ENCODE measurements around the gene PTH1R. TPM values are rescaled to one million over a fixed set of nuclear protein-coding genes. Genes with fewer than 3 reads are reported as not detected.
"Not testable (repeated sequence)": the region's sequence is repeated elsewhere in the genome, so short reads cannot be mapped to it uniquely, and the experiment has no call there.

The PTH1R gene
- total RNA-seq, 2 donors from 2014 or later = not detected

GRCh38 chr3:46908294-46908985 is 30.9 kb downstream of the PTH1R start:
- H3K9me3 Mint-ChIP-seq = no peaks in the 10 kb centered on the region
- no peak overlapping the region for H3K27ac Mint-ChIP-seq
- no peak for ATAC-seq
- DNase-seq (ENCODE audit: low spot score in 2 of 2) = no peak
- H3K36me3 Mint-ChIP-seq = no peaks in the 10 kb centered on the region

- DNase-seq (ENCODE audit: low spot score in 2 of 2) = no peak
- ATAC-seq = peak in 1 of 2 donors; percentile 3
- Mint-ChIP-seq H3K27ac (no peak overlapping the region), H3K36me3 (no peaks in the 10 kb centered on the region), H3K9me3 (no peaks in the 10 kb centered on the region)
These were observed 31.5 kb downstream of the PTH1R start for GRCh38 chr3:46908986-46909534.

GRCh38 chr3:46909535-46910161 is 32.1 kb downstream of the PTH1R start:
- H3K36me3 Mint-ChIP-seq = no peaks in the 10 kb centered on the region
- peak; percentile 72 to 82 for DNase-seq (ENCODE audit: low spot score in 2 of 2)
- no peak overlapping the region for H3K27ac Mint-ChIP-seq
- peak; percentile 72 to 89 for ATAC-seq
- no peaks in the 10 kb centered on the region for H3K9me3 Mint-ChIP-seq

GRCh38 chr3:46910166-46910760 is 32.7 kb downstream of the PTH1R start:
- DNase-seq (ENCODE audit: low spot score in 2 of 2) (no peak), ATAC-seq (no peak)
- no peaks in the 10 kb centered on the region for H3K36me3 Mint-ChIP-seq
- no peaks in the 10 kb centered on the region for H3K9me3 Mint-ChIP-seq
- no peak overlapping the region for H3K27ac Mint-ChIP-seq

GRCh38 chr3:46910914-46911313 is 33.4 kb downstream of the PTH1R start:
- DNase-seq (ENCODE audit: low spot score in 2 of 2); H3K36me3 Mint-ChIP-seq; H3K9me3 Mint-ChIP-seq; ATAC-seq; H3K27ac Mint-ChIP-seq: not testable (repeated sequence)

GRCh38 chr3:46912986-46913385 is 35.5 kb downstream of the PTH1R start:
- H3K36me3 Mint-ChIP-seq = peaks cover 3 to 12% of the 10 kb centered on the region in 2 donors
- peak overlapping the region in 1 of 2 donors; percentile 55 for H3K27ac Mint-ChIP-seq
- ATAC-seq (peak in 1 of 2 donors; percentile 58), DNase-seq (ENCODE audit: low spot score in 2 of 2) (no peak)
- no peaks in the 10 kb centered on the region for H3K9me3 Mint-ChIP-seq

- H3K27ac Mint-ChIP-seq = no peak overlapping the region
- H3K36me3 Mint-ChIP-seq = peaks cover 7 to 17% of the 10 kb centered on the region in 2 donors
- DNase-seq (ENCODE audit: low spot score in 2 of 2) = no peak
- ATAC-seq = no peak
- no peaks in the 10 kb centered on the region for H3K9me3 Mint-ChIP-seq
These were observed 36.1 kb downstream of the PTH1R start for GRCh38 chr3:46913644-46914043.

GRCh38 chr3:46914849-46915248 is 37.3 kb downstream of the PTH1R start:
- no peak for DNase-seq (ENCODE audit: low spot score in 2 of 2)

GRCh38 chr3:46915297-46915822 is 37.8 kb downstream of the PTH1R start:
- peak overlapping the region in 1 of 2 donors; percentile 15 for H3K27ac Mint-ChIP-seq
- DNase-seq (ENCODE audit: low spot score in 2 of 2) (no peak), ATAC-seq (peak; percentile 55 to 66)
- H3K9me3 Mint-ChIP-seq = no peaks in the 10 kb centered on the region
- H3K36me3 Mint-ChIP-seq = peaks cover 24 to 33% of the 10 kb centered on the region in 2 donors

More at GRCh38 chr3:46914849-46915248, 37.3 kb downstream of the PTH1R start:
- ATAC-seq = no peak
- Mint-ChIP-seq H3K9me3 (no peaks in the 10 kb centered on the region), H3K27ac (peak overlapping the region in 1 of 2 donors; percentile 15), H3K36me3 (peaks cover 19 to 28% of the 10 kb centered on the region in 2 donors)

- ATAC-seq = no peak
- DNase-seq (ENCODE audit: low spot score in 2 of 2) = no peak
- H3K27ac Mint-ChIP-seq = no peak overlapping the region
- H3K9me3 Mint-ChIP-seq = no peaks in the 10 kb centered on the region
- H3K36me3 Mint-ChIP-seq = peaks cover 28 to 37% of the 10 kb centered on the region in 2 donors
These were observed 38.8 kb downstream of the PTH1R start for GRCh38 chr3:46916278-46916677.

GRCh38 chr3:46916799-46917198 is 39.3 kb downstream of the PTH1R start:
- Mint-ChIP-seq H3K36me3 (peaks cover 28 to 37% of the 10 kb centered on the region in 2 donors), H3K27ac (peak overlapping the region in 1 of 2 donors; percentile 9)
- no peak for ATAC-seq

GRCh38 chr3:46917257-46917656 is 39.7 kb downstream of the PTH1R start:
- DNase-seq (ENCODE audit: low spot score in 2 of 2) = no peak
- H3K36me3 Mint-ChIP-seq = peaks cover 28 to 37% of the 10 kb centered on the region in 2 donors
- no peaks in the 10 kb centered on the region for H3K9me3 Mint-ChIP-seq
- ATAC-seq = no peak
- peak overlapping the region in 1 of 2 donors; percentile 39 for H3K27ac Mint-ChIP-seq

More at GRCh38 chr3:46916799-46917198, 39.3 kb downstream of the PTH1R start:
- no peaks in the 10 kb centered on the region for H3K9me3 Mint-ChIP-seq
- DNase-seq (ENCODE audit: low spot score in 2 of 2) = no peak

- H3K27ac Mint-ChIP-seq = no peak overlapping the region
- ATAC-seq (no peak), DNase-seq (ENCODE audit: low spot score in 2 of 2) (no peak)
- H3K9me3 Mint-ChIP-seq = no peaks in the 10 kb centered on the region
- H3K36me3 Mint-ChIP-seq = peaks cover 28 to 38% of the 10 kb centered on the region in 2 donors
These were observed 40.7 kb downstream of the PTH1R start for GRCh38 chr3:46918202-46918601.

- H3K9me3 Mint-ChIP-seq = no peaks in the 10 kb centered on the region
- ATAC-seq (no peak), DNase-seq (ENCODE audit: low spot score in 2 of 2) (no peak)
- no peak overlapping the region for H3K27ac Mint-ChIP-seq
- peaks cover 28 to 42% of the 10 kb centered on the region in 2 donors for H3K36me3 Mint-ChIP-seq
These were observed 41.1 kb downstream of the PTH1R start for GRCh38 chr3:46918634-46919033.

- no peaks in the 10 kb centered on the region for H3K9me3 Mint-ChIP-seq
- ATAC-seq = no peak
- DNase-seq (ENCODE audit: low spot score in 2 of 2) = no peak
- H3K27ac Mint-ChIP-seq = no peak overlapping the region
- H3K36me3 Mint-ChIP-seq = peaks cover 28 to 42% of the 10 kb centered on the region in 2 donors
These were observed 43.5 kb downstream of the PTH1R start for GRCh38 chr3:46921041-46921440.

- Mint-ChIP-seq H3K9me3 (no peaks in the 10 kb centered on the region), H3K36me3 (peaks cover 28 to 41% of the 10 kb centered on the region in 2 donors)
These were observed 44.4 kb downstream of the PTH1R start for GRCh38 chr3:46921871-46922271.

GRCh38 chr3:46922426-46922825 is 44.9 kb downstream of the PTH1R start:
- no peaks in the 10 kb centered on the region for H3K9me3 Mint-ChIP-seq
- peaks cover 28 to 36% of the 10 kb centered on the region in 2 donors for H3K36me3 Mint-ChIP-seq
- DNase-seq (ENCODE audit: low spot score in 2 of 2) (no peak), ATAC-seq (no peak)
- H3K27ac Mint-ChIP-seq = peak overlapping the region; percentile 36 to 46

More at GRCh38 chr3:46921871-46922271, 44.4 kb downstream of the PTH1R start:
- DNase-seq (ENCODE audit: low spot score in 2 of 2) (no peak), ATAC-seq (no peak)
- H3K27ac Mint-ChIP-seq = peak overlapping the region in 1 of 2 donors; percentile 46

Measured in activated naive CD4-positive, alpha-beta T cell treated with anti-CD3 and anti-CD28 coated beads, Interleukin-2, amount 50 U/mL, for 72 hours (primary cell).